Smooth muscle cell of trachea (primary cell): ENCODE data around the gene DIS3L2. TPM values are rescaled to one million over a fixed set of nuclear protein-coding genes. Genes with fewer than 3 reads are reported as not detected.

Experiments
- total RNA-seq: library from RNA; depleted of rRNA; stranded (reverse); fragments of >200 nt; gene quantifications from 2 replicates; pipeline ENCODE4 v1.2.1, GENCODE V29; 2014

DIS3L2 gene
- 14.7 and 28.1 TPM in 2 replicates for total RNA-seq

GRCh38 chr2:231961349-231962166 is at the start of gene DIS3L2:
DIS3L2 (plus strand) TSS chr2:231961713; CDS start chr2:232014928, 53,215 bp downstream.

GRCh38 chr2:231926180-231926741 is 35.3 kb upstream of the DIS3L2 start, which contains the start of gene NPPC:
NPPC (minus strand) TSS chr2:231926396; CDS start chr2:231926249, 147 bp downstream.

GRCh38 chr2:232378735-232379151 is 417.2 kb downstream of the DIS3L2 start, which contains the start of gene ALPP:
ALPP (plus strand) TSS chr2:232378751; CDS start chr2:232378803, 52 bp downstream.

Other genes with a start within 250 kb of the DIS3L2 start
- 18.0 and 28.1 TPM in 2 replicates for gene PDE6D, start 180.4 kb upstream of the DIS3L2 start, total RNA-seq
- 19.5 and 20.5 TPM in 2 replicates for gene COPS7B, start 175.3 kb upstream of the DIS3L2 start, total RNA-seq
- not detected in 2 replicates for gene NPPC, start 35.3 kb upstream of the DIS3L2 start, total RNA-seq